Endometrium (tissue), 2 donors: ENCODE data around the gene WDR3.
A peak's percentile ranks its signal among the peaks of the same experiment; 100 is the strongest.
"Not testable (repeated sequence)": the region's sequence is repeated elsewhere in the genome, so short reads cannot be mapped to it uniquely, and the experiment has no call there.

ENCODE experiments used
- FAIRE-seq: peaks from 2 replicates; lab custom pipeline; 2012; peaks lifted over from hg19 to GRCh38; lab: Jason Lieb, UNC
- donor health status: control.
- donor health status: control.

The WDR3 gene

DNA sequence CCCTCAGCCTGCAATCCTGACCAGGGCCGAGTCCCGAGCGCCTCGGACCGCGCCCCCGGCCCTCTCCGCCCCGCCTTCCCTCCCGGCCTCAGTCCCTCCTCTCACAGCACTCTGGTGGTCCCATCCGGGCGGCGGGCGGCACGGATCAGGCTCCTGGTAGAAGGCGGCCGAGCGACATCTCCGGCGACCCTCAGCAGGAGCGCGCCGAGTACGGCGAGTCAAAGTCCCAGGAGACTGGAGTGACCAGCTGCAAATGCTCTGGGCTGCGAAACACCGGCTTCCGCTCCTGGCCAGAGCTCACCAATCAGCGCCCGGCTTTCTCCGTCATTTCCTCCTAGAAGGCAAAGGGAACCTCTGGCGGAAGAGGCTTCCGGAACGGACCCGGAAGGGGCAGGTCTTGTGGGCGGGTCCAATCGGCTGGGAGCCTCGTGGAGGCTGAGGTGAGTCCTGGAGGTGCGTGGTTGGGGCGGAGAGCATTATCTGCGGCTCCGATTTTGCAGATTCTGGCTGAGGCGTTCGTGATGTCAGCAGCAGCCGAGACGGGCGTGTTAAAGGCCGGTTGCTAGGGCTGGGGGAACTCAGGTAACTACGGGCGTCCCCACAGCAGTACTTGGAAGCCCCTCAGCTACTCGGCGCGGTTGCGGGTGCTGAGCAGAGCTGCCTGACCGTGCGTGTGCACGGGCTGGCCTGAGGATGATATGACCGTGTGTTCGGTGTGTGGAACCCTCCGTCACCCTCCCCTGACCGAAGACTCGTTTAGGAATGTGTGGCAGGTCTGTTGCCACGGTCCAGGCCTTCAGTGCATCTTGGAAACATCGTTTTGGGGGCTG, at the start of gene WDR3, which contains the start of gene GDAP2:
Gene WDR3, plus strand, starts transcription at position 397 of the 830 bp plus-strand sequence. CDS start 3,581 bp downstream, outside the sequence.
Gene GDAP2, minus strand, starts transcription at position 279 of the 830 bp plus-strand sequence. CDS start 9,264 bp downstream, outside the sequence.
- FAIRE-seq: peak; percentile 91

DNA sequence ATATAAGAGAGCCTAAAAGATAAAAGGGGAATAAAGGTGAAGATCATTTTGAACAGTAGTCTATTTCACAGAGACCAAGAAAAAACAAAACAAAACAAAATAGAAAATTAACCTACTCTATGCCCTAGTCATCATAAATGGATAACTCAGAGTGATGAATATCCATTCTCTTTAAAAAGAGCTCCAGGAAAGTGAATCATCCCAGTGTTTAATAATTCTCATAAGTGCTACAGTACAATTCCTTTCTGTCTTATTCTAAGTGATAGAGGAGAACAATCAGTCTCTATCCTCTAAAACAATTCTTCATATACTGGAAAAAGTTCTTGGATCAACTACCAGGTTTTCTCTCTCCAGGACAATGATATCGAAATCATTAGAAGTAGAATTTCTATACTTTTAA, 45.9 kb upstream of the WDR3 start:
- no peak for FAIRE-seq

DNA sequence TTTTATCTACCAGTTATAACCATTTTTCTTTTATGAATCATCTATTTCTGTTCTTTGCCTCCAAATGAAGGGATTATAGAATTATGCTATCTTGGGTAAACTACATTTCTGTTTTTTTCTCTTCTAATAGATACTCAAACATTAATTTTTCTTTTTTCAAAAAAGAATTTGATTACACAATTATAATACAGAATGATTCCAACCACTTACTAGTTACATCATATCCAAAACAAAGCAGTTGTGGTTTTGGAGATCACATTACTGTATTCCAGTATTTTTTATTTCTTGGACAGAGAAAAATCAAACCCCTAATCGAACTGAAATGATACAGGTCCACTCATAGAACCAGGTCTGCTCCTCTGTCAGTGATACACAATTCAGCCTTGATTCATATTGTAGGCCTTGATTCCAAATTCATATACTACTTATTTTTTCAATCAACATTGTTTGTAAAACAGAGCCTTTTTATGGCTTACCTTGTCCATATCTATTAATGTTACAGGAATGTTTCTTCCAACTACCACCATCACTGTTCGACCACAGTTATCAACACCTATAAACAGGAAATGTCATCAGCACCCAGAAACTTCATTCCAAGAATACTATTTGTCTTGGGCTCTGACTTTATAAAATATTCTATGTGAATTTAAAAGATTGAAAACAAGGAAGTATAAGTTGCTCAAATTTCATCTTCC, 43.3 kb upstream of the WDR3 start:
- no peak for FAIRE-seq

DNA sequence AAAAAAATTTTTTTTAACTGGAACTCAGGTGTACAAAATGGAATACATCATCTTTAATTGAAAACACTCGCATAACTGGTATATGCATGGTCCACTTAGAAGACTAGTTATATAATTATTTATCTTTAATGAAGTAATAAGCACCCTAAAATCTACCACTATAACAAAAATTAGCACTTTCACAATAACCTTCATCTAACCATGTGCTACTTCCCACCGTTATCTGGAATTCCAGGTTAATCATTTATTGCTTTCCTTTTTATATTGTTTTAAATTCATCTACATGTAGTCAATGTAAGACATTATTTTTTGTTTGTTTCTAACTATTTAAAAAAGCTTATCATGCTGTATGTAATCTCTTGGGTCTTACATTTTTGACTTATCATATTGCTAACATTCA, 39.1 kb upstream of the WDR3 start:
- no peak for FAIRE-seq

DNA sequence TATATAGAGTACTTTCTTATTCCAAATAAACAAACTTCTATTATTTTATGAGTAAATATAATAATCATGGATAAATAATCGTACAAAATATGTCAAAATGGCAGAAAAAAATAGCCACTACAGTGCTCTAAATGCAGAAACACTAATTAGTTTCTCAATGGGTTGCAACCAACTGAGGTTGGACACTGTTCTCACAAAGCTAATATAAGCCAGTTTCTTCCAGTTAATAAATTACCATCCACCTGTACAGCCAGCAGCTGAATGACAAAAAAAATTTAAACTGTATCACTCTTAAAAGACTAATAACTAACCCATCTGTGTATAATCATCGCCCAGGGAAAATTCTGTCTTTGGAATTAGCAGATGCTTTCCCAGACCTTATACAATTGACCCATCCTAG, 37.0 kb upstream of the WDR3 start:
- FAIRE-seq: no peak

DNA sequence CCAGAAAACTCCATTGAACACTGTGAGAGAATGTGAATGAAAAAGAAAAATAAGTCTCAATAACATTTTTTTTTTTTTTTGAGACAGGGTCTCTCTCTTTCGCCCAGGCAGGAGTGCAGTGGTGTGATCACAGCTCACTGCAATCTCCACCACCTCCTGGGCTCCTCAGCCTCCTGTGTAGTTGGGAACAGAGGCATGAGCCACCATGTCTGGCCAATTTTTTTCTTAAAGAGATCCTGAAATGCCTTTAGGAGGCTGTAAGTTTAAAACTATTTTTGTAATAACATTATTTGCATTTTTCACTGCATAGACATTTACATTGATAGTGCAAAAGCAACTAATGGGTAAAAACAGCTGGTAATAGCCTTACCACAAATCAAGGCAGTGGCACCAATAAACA, 35.5 kb upstream of the WDR3 start:
- no peak for FAIRE-seq

DNA sequence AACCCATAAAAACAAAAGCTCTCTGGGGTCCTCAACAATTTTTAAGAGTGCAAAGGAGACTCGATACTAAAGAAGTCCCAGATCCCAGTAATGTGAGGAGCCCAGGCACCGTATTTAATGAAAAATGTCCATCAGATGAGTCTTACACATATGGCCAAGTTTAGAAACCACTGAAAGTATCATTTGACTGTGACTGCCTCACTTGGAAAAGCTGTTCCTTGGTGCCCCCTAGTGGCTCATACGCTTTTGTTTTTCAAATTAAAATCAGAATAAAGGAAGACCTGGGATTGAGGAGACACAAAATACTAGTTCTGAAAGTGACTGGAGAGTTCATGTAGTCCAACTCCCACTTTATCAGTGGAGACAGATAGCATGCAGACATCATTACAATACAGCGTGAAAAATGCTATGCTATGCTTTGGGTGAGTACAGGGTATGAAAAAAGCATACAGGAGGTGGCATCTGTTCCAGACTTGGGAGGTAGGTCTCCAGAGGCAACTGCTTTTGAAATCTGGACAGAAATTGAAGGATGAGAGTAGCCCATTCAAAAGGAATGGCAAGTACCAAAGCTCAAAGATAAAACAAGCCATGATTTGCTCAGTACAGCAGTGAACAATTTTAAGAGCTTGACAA, 33.9 kb upstream of the WDR3 start:
- FAIRE-seq: peak; percentile 78

DNA sequence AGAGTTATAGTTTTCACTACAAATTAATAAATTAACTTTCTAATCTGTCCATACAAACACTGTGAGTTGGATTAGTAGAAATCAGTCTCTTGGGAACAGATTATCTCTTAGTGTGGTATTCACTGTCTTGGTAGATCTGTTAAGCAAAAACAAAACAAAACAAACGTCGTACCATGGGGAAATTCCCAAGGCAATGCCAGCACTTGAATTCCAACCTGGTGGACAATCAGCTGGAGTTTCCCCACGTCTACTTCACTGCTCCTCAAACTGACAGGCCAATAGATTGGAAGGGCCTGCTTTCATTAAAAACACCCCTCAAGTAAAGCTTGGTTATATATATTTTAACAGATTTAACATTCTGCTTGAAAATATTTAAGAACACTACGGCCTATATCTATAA, 32.0 kb upstream of the WDR3 start:
- FAIRE-seq: no peak

DNA sequence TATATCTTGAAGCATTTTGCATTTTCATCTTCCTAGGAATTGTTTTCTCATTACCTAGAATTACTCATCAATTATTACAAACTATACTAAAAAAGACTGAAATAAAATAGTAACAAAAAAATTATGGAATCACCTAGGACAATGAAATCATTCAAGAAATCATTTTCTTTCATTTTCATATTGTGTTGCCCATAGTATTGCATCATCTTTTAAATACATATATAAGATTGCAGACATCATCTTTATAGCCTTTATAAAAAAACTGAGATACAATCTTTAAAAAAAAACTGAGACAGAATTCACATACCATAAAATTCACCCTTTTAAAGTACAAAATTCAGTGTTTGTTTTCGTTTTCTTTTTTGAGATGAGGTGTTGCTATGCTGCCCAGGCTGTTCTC, 29.7 kb upstream of the WDR3 start:
- FAIRE-seq: no peak

DNA sequence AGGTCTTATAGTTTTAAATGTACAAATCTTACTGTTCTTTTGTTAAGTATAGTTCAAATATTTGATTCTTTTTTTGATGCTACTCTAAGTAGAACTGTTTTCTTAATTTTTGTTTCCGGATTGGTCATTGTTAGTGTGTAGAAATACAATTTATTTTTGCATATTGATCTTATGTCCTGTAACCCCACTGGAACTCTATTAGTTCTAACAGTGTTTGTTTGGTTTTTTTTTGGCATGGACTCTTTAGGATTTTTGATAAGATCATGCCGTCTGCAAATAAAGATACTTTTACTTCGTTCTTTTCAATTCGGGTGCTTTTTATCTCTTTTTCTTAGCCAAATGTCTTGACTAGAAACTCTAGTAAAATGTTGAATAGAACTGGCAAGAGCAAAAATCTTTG, 26.6 kb upstream of the WDR3 start:
- no peak for FAIRE-seq

DNA sequence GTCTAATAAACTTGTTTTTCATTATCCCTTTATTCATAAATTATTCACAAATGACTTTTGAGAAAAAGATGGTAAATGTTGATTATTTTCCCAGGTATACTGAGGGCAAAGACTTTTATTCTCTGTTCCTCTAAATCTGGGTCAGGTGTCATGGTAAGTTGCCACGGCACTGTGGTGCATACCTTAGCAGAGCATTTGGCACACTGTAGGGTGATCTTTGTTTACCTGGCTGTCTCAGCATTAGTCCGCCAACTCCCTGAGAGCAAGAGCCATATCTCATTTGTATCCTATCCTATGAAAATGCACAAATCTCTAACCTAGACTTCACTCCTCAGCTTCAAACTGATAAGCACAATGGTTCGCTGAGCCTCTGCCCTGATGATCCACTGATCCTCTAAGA, 25.1 kb upstream of the WDR3 start:
- no peak for FAIRE-seq

DNA sequence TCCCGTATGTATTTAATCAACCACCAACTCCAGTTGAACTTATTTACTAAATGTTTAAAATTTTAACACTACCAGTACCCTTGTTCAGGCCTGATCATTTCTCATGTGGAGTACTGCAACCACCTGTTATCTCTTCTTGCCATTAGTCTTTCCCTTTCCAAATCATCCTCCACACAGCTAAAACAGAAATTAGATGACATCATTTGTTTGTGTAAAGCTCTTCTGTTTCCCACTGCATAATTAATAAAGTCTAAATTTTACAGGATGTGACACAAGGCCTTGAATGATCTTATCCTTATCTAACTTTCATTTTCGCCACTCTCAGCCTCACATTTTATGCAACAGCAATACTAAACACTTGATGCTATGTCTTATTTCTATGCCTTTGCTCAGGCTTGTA, 24.5 kb upstream of the WDR3 start:
- no peak for FAIRE-seq

DNA sequence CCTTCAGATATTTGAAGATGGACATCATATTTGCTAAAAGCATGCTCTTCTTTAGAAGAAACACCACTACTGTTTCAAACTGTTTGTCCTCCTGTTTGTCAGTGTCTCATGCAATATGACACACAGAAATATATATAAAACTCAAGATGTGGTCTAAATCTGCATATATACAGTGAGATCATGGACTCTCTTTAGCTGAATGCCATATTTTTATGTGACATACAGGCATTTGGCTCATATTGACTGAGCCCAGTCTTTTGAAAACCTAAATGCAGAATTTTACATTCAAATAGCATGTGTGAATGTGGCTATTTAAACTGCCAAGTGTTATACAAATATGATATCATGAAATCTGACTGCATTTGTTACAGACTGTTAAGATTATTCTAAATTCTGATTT, 18.5 kb upstream of the WDR3 start:
- no peak for FAIRE-seq

DNA sequence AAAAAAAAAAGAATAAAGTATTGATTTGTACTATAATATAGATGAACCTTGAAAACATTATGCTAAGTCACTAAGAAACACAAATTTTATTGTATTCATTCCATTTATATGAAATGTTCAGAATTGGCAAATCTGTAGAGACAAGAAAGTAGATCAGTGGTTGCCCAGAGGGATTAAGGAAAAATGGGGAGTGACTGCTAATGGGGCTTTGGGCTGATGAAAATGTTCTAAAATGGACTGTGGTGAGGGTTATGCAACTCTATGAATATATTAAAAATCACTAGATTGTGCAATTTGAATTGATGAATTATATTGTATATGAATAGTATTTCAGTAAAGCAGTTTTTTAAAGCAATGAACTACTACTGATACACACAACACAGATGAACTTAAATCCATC, 10.2 kb upstream of the WDR3 start:
- no peak for FAIRE-seq

DNA sequence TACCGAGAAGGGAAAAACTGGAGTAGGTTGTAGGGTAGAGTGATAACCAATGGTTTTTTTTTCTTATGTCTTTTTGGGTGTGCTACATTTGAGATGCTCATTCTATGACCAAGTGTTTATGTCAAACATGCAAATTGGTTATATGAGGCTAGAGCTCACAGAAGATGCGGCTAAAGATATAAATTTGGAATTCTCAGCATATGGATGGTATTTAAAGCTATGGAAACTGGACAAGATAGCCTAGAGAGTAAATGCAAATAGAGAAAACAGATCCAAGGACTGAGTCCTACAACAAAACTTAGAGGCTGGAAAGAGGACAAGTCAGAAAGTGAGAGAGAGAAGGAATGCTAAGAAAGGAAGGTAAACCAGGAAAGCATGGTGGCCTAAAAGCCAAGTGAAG, 7.5 kb upstream of the WDR3 start:
- no peak for FAIRE-seq

DNA sequence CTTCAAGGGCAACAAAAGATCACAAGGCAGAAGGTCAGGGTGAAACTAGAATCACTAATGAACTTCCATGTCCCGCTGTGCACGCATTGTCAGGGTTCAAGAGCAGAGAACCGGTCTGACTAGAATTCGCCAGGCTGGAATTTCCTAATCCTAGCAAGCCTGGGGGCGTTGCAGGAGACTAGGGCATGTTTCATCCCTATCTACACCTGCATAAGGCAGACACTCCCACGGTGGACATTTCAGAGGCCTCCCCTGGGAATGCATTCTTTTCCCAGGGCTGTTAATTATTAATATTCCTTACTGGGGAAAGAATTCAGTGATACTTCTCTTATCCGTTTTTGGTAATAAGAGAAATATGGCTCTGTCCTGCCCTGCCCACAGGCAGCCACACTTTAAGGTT, 6.8 kb upstream of the WDR3 start:
- FAIRE-seq: not testable (repeated sequence)

DNA sequence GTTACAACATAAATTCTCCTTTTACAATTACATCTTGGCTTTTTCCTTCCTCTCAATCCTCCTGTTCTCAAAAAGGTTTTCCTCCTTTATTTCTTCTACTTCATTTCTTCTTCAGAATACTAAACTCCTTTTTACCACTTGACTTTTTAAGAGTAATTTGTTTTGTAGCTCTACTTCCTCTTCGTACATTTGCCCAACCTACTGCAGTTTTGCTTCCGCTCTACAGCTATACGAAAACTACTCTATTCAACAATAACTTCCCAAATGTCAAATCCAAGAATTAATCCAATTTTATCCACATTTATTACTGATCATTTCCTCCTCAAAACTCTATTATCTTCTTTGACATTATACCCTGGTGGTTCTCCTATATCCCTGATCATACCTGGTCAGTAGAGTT, 3.6 kb upstream of the WDR3 start:
- FAIRE-seq: no peak

DNA sequence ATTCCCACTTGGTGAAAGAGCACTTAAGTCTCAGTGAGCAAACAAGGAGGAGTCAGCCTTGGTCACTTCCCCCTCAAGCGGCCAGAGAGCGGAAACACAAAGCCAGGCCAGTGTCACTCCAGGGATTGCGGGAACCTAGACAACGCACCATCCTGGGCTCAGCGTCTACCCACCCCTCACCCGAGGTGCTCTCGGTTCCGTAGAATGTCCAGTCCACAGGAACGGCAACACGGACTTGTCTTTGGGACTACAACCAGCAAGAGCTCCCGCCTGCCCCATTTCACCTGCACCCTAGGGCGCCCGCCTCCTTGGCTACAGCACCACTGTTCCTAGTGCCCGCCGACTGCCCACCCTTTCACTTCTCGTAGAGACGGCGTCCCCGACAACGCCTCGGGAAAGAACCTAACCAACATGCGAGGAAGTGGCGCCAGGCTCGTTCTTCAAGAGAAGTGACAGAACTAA, 627 bp upstream of the WDR3 start:
- no peak for FAIRE-seq

DNA sequence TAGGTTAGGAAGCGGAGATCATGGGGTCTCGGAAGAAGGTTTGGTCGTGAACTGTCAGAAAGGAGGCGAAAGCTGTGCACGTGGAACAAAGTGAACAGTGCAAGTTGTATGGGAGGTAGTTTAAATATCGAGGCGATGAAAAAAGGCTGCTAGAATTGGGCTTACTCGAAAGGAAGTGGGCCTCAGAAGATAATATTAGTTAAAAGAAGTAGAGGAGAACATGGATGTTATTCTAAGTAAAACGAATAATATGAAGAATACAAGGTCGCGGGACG, 571 bp downstream of the WDR3 start:
- no peak for FAIRE-seq

DNA sequence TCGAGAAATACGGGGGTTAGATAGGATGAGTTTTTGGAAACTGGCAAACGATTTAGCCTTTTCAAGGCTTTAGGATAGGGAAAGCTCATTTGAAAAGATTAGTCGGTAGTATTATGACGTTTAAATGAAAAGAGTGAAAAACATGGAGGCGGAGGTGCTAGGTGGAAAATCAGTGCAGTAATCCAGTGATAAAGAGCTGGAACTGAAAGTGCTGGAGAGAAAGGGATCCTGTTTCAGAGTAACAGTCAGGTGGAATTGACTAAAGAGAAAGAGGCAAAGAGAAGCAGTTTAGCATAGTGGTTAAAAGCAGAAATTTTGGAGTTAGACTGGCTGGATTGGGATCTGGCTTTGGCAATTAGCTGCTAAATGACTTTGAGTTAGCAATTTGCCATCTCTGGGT, 945 bp downstream of the WDR3 start:
- FAIRE-seq: no peak

DNA sequence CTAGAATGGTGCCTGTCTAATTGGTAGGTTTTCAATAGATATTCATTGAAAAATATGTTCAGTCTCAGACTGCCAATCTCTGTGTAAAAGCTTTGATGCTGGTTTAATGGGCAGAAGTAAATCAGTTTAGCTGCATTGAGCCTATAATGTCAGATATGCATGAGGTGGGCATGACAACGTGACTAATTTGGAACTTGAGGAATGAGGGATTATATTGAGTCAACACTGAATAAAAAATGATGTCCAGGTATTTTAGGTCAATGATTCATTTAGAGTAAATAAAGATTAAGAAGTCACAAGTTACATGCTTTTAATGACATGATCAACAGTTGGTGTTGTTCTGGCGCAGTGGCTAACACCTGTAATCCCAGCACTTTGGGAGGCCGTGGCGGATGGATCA, 3.0 kb downstream of the WDR3 start:
- FAIRE-seq: no peak

DNA sequence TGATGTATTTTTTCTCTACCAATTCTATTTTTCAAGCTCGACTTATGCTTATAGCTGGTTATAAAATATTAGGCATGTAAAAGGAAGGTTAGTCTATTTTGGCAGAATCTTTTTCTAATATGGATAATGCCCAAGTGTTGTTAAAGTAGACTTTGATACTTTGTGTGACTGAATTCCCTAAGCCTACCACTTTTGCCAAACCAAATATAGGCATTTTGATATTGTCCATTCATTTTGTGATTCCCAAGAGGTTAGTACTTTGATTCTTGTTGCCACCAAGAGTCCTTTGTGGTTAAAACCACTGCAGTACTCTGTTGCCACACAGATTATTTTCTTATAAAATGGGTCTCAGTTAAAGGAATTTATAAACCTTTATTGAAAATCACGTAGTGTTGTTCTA, 4.2 kb downstream of the WDR3 start:
- FAIRE-seq: no peak

DNA sequence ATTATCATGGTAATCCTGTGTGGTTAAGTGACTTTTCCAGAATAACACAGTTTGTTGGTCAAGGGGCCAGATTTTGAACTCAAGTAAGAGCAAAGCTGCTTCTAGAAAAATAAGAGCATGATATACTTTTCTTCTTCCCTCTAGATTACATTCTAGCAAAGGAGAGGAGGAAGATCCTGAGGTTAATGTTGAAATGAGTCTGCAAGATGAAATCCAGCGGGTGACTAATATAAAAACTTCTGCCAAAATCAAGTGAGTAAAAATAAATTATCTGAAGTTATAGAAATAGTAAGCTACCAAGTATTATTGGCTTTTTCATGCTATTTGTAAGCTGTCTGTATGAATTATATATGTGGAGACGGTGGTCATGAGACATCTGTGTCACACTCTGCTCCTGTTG, 12.8 kb downstream of the WDR3 start:
- FAIRE-seq: no peak
